T-helper 2 cell treated with Interferon-gamma antibody and Interleukin-4, amounts not matched to agents 5 μg/mL and 100 μg/mL, for 36 hours (primary cell): Measurements from ENCODE around the gene MAPKAPK3.

Experiments
- DNase-seq: peaks from one replicate; pipeline ENCODE4 v3.0.0; 2021; ENCODE audit warnings: low spot score
- H3K27ac Mint-ChIP-seq: one replicate; pipeline ENCODE4 v1.8.0; 2021; ENCODE audit warnings: mild to moderate bottlenecking, mixed read lengths
- H3K27me3 Mint-ChIP-seq: one replicate; pipeline ENCODE4 v1.8.0; 2021; ENCODE audit warnings: low read depth, mixed read lengths
- H3K36me3 Mint-ChIP-seq: one replicate; pipeline ENCODE4 v1.8.0; 2021; ENCODE audit warnings: low read depth, mixed read lengths
- H3K4me1 Mint-ChIP-seq: one replicate; pipeline ENCODE4 v1.8.0; 2021; ENCODE audit warnings: low read depth, mixed read lengths
- H3K4me3 Mint-ChIP-seq: one replicate; pipeline ENCODE4 v1.8.0; 2022; ENCODE audit warnings: mild to moderate bottlenecking, moderate library complexity, mixed read lengths
- H3K9me3 Mint-ChIP-seq: one replicate; pipeline ENCODE4 v1.8.0; 2021; ENCODE audit warnings: mixed read lengths

The MAPKAPK3 gene

GRCh38 chr3:50608278-50608677 is 8.7 kb upstream of the MAPKAPK3 start:
- peak overlapping the region; percentile 96 for H3K27ac Mint-ChIP-seq
- no peaks in the 10 kb centered on the region for H3K9me3 Mint-ChIP-seq
- DNase-seq: no peak
- peaks cover 40% of the 10 kb centered on the region for H3K4me1 Mint-ChIP-seq
- peaks cover 93% of the 10 kb centered on the region for H3K36me3 Mint-ChIP-seq
- peaks cover 2% of the 10 kb centered on the region for H3K27me3 Mint-ChIP-seq
- H3K4me3 Mint-ChIP-seq: peak overlapping the region; percentile 99

DNA sequence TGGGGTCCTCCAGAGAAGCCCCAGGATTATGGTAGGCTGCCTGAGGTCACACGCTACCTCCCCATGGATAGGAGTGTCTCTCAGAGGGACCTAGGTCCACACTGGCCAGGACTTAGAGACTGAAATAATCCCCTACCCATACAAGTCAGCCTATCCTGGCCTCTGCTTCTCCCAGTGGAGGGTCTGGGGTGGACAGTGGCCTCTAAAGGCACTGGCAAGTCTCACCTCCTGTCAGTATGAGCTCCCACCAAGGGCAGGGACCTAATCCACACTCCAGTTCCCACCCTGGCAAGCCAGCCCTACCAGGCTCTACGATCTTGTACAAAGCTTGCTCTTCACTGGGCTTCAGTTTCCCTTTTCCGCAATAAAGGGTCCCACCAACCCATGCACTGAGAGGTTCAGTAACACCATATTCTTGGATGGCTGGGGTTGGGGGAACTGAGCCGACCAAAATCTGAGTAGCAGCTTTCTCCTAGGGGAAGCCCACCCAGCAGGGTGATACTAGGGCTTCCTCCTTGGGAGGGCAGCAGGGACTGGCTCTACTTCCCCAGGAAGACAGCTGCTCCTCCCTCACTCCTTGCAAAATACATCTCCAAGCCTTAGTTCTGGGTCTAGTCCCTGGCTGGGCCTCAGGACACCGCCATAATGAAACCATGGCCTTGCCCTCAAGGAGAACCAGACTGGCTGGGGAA is 7.7 kb upstream of the MAPKAPK3 start:
- Mint-ChIP-seq H3K36me3 (peaks cover 92% of the 10 kb centered on the region), H3K27me3 (peaks cover 2% of the 10 kb centered on the region), H3K9me3 (no peaks in the 10 kb centered on the region), H3K4me1 (peaks cover 38% of the 10 kb centered on the region), H3K4me3 (peak overlapping the region; percentile 99), H3K27ac (peak overlapping the region; percentile 96)
- no peak for DNase-seq

GRCh38 chr3:50609763-50610085 is 7.2 kb upstream of the MAPKAPK3 start:
- DNase-seq: no peak
- peaks cover 2% of the 10 kb centered on the region for H3K27me3 Mint-ChIP-seq
- peaks cover 39% of the 10 kb centered on the region for H3K4me1 Mint-ChIP-seq
- no peaks in the 10 kb centered on the region for H3K9me3 Mint-ChIP-seq
- H3K27ac Mint-ChIP-seq: peak overlapping the region; percentile 96
- H3K4me3 Mint-ChIP-seq: peak overlapping the region; percentile 99
- peaks cover 90% of the 10 kb centered on the region for H3K36me3 Mint-ChIP-seq

DNA sequence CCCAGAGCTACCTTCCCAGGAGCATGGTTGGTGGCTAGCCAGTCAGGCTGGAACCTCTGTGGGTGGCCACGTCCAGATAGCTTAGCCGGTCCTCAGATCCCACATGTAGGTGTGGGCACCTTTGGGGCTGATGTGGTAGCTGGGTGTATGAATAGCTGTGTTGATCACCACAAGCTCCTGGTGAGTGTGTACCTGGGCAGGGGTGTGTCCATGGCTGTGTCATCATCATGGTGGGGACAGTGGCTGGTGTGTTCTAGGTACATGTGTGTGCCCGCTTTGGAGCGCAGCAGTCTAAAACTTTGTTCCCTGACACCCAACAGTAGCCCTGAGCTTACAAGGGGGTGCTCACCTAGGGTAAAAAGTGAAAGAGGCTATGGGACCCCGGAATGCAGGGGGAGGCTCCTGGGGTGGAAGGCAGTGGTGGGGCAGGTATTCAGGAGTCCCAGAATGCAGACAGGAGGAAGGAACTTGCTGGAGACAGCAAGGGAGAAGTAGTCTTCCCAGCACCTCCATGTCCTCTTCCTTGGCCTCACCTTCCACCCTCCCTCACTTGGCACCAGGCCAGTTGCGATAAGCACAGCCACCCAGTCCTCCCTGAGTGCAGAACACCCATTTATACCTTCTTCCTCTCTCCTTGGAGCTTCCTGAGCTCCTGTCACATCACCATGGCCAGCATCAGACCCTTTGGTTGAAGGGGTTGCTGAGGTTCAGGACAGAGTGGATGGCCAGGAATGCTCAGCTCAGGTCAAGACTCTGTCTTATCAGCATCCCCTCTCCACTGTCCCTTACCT is 6.6 kb upstream of the MAPKAPK3 start:
- Mint-ChIP-seq H3K36me3 (peaks cover 84% of the 10 kb centered on the region), H3K4me1 (peaks cover 38% of the 10 kb centered on the region), H3K27ac (peak overlapping the region; percentile 96), H3K4me3 (peak overlapping the region; percentile 99), H3K27me3 (peaks cover 2% of the 10 kb centered on the region), H3K9me3 (no peaks in the 10 kb centered on the region)
- DNase-seq: no peak

GRCh38 chr3:50610992-50611463 is 5.9 kb upstream of the MAPKAPK3 start:
- peaks cover 38% of the 10 kb centered on the region for H3K4me1 Mint-ChIP-seq
- H3K27ac Mint-ChIP-seq: peak overlapping the region; percentile 96
- H3K9me3 Mint-ChIP-seq: no peaks in the 10 kb centered on the region
- H3K4me3 Mint-ChIP-seq: peak overlapping the region; percentile 99
- peaks cover 77% of the 10 kb centered on the region for H3K36me3 Mint-ChIP-seq
- peaks cover 2% of the 10 kb centered on the region for H3K27me3 Mint-ChIP-seq
- no peak for DNase-seq

DNA sequence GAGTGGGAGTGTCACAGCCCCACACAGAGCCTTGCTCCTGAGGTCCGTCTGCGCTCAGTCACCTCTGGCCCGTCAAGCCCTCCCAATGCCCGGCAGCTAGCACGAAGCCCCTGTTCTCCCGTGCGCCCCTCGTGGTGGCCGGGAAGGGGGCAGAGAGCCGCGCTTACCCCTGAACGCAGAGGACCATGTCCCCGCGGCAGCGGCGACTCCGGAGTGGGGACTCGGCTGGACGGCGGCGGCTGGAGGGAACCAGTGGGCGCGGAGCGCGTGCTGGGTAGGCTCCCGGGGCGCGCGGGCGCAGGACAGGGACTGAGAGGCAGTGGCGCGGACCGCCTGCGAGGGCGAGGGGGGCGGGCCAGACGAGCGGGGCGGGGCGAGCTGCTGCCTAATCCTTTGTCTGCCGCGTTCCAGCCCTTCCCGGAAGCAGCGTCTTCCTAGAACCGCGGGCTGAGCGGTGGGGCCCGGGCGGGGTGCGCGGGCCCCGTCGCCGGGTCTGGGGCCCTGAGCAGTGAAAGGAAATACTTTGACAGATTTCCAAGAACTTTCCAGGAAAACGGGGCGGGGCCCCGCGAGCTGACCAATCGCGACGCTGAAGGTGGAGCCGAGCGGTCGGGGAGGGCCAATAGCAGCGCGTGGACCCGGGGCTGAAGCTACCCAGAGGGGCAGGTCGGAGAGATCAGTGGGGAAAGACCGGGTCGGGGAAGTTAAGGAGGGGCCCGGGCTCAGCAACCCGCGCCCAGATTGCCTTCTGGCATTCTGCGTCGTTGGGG is 5.3 kb upstream of the MAPKAPK3 start, which contains the start of gene CISH:
CISH (minus strand) TSS at position 311 of the 770 bp plus-strand sequence; CDS start at position 187, 124 bp downstream.
- H3K27ac Mint-ChIP-seq: peak within 1 kb of the TSS; percentile 97
- H3K4me3 Mint-ChIP-seq: peak within 1 kb of the TSS; percentile 99
- DNase-seq: peak; percentile 100
- H3K9me3 Mint-ChIP-seq: no peaks in the 10 kb centered on the region
- peaks cover 2% of the 10 kb centered on the region for H3K27me3 Mint-ChIP-seq
- H3K36me3 Mint-ChIP-seq: peaks cover 71% of the 10 kb centered on the region
- peaks cover 42% of the 10 kb centered on the region for H3K4me1 Mint-ChIP-seq

- DNase-seq: no peak
- Mint-ChIP-seq H3K27ac (peak overlapping the region; percentile 97), H3K9me3 (no peaks in the 10 kb centered on the region), H3K4me3 (peak overlapping the region; percentile 99), H3K36me3 (peaks cover 64% of the 10 kb centered on the region), H3K27me3 (peaks cover 2% of the 10 kb centered on the region), H3K4me1 (peaks cover 40% of the 10 kb centered on the region)
Measured at GRCh38 chr3:50612234-50612882, 4.6 kb upstream of the MAPKAPK3 start.

- H3K4me1 Mint-ChIP-seq: peaks cover 40% of the 10 kb centered on the region
- DNase-seq: no peak
- H3K27me3 Mint-ChIP-seq: peaks cover 2% of the 10 kb centered on the region
- peak overlapping the region; percentile 97 for H3K27ac Mint-ChIP-seq
- peak overlapping the region; percentile 99 for H3K4me3 Mint-ChIP-seq
- no peaks in the 10 kb centered on the region for H3K9me3 Mint-ChIP-seq
- peaks cover 60% of the 10 kb centered on the region for H3K36me3 Mint-ChIP-seq
Measured at GRCh38 chr3:50612970-50613846, 3.7 kb upstream of the MAPKAPK3 start.

DNA sequence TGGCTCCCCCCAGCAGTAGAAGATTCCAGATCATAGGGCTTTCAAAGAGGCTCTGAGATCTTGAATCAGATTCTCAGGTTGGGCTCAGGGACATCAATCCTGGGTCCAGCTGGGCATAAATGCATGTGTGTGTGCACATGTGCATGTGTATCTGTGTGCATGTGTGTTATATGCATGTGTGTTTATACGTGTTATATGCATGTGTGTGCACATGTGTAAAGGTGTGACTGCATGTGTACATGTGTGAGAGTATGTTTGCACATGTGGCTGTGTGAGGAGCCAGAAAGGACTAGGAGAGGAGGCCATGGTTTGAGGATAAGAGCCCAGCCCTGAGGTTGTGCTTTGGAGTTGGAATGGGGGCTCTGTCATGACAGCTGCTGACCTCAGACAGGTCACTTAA is 1.8 kb upstream of the MAPKAPK3 start:
- DNase-seq: no peak
- peaks cover 56% of the 10 kb centered on the region for H3K36me3 Mint-ChIP-seq
- H3K27ac Mint-ChIP-seq: peak overlapping the region; percentile 81
- H3K4me1 Mint-ChIP-seq: peaks cover 50% of the 10 kb centered on the region
- peaks cover 2% of the 10 kb centered on the region for H3K27me3 Mint-ChIP-seq
- no peaks in the 10 kb centered on the region for H3K9me3 Mint-ChIP-seq
- H3K4me3 Mint-ChIP-seq: peak overlapping the region; percentile 85

GRCh38 chr3:50616003-50616769 is 765 bp upstream of the MAPKAPK3 start:
- H3K36me3 Mint-ChIP-seq: peaks cover 56% of the 10 kb centered on the region
- peaks cover 2% of the 10 kb centered on the region for H3K27me3 Mint-ChIP-seq
- no peaks in the 10 kb centered on the region for H3K9me3 Mint-ChIP-seq
- peak overlapping the region; percentile 81 for H3K27ac Mint-ChIP-seq
- DNase-seq: peak; percentile 79
- peaks cover 60% of the 10 kb centered on the region for H3K4me1 Mint-ChIP-seq
- peak overlapping the region; percentile 85 for H3K4me3 Mint-ChIP-seq

- Mint-ChIP-seq H3K9me3 (no peaks in the 10 kb centered on the region), H3K4me3 (peak overlapping the region; percentile 85), H3K27me3 (peaks cover 2% of the 10 kb centered on the region), H3K36me3 (peaks cover 52% of the 10 kb centered on the region), H3K4me1 (peaks cover 60% of the 10 kb centered on the region), H3K27ac (peak overlapping the region; percentile 81)
- DNase-seq: peak; percentile 96
Measured at GRCh38 chr3:50616770-50617095, 218 bp upstream of the MAPKAPK3 start.

DNA sequence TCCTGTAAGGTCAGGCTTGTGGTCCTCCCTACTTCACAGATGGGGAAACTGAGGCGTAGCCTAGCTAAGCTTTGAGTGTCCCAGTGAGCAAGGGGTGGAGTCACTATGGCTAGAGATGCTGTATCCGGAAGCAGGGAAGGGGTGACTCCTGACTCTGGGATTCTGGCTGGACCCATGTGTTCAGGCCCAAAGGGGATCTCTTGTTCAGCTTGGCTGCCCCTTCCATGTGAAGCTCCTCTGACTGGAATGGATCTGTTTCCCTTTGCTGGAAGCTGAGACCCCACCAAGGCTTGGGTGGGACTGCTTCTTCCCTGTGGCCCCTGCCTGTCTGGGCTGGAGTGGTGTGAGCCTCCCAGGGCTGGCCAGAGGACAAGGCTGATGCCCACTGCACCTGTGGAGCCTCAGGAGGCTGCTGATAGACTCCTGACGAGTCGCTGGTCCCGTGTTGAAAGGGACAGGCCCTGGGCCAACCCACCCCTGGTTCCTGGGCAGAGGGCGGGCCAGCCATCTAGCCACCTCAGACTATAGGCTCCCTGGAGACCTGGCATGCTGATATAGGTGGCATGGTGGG is 1.0 kb downstream of the MAPKAPK3 start:
- Mint-ChIP-seq H3K36me3 (peaks cover 48% of the 10 kb centered on the region), H3K27ac (peak overlapping the region; percentile 88), H3K27me3 (no peaks in the 10 kb centered on the region), H3K9me3 (no peaks in the 10 kb centered on the region), H3K4me1 (peaks cover 64% of the 10 kb centered on the region), H3K4me3 (peak overlapping the region; percentile 93)
- DNase-seq: no peak
